ENCODE data around the gene LNPEP. TPM values are rescaled to one million over a fixed set of nuclear protein-coding genes. Genes with fewer than 3 reads are reported as not detected.

LNPEP gene
- total and polyA plus RNA-seq, 4 donors, result 1.9 to 19.7 (median 9.5) TPM

- Histone ChIP-seq H3K9ac (ENCODE audit: low read depth in 1 of 2, low read length in 2 of 2) (no peak overlapping the region), H3K36me3 (ENCODE audit: control insufficient read depth in 4 of 4, insufficient read depth in 3 of 4, low read depth in 1 of 4, low read length in 3 of 4) (peaks cover 2 to 21% (median 11%) of the 10 kb centered on the region in 4 donors)
- TF ChIP-seq, protein P1, sequence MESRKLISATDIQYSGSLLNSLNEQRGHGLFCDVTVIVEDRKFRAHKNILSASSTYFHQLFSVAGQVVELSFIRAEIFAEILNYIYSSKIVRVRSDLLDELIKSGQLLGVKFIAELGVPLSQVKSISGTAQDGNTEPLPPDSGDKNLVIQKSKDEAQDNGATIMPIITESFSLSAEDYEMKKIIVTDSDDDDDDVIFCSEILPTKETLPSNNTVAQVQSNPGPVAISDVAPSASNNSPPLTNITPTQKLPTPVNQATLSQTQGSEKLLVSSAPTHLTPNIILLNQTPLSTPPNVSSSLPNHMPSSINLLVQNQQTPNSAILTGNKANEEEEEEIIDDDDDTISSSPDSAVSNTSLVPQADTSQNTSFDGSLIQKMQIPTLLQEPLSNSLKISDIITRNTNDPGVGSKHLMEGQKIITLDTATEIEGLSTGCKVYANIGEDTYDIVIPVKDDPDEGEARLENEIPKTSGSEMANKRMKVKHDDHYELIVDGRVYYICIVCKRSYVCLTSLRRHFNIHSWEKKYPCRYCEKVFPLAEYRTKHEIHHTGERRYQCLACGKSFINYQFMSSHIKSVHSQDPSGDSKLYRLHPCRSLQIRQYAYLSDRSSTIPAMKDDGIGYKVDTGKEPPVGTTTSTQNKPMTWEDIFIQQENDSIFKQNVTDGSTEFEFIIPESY (IDR thresholded peaks at IDR 0.05), result no peak
- TF ChIP-seq YY1 (IDR thresholded peaks at IDR 0.05) (no peak), FOXA1 (IDR thresholded peaks at IDR 0.05) (no peak), HNF4G (IDR thresholded peaks at IDR 0.05) (no peak)
- TF ChIP-seq, protein P2, sequence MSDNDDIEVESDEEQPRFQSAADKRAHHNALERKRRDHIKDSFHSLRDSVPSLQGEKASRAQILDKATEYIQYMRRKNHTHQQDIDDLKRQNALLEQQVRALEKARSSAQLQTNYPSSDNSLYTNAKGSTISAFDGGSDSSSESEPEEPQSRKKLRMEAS (IDR thresholded peaks at IDR 0.05), result no peak
- TF ChIP-seq, protein P3, sequence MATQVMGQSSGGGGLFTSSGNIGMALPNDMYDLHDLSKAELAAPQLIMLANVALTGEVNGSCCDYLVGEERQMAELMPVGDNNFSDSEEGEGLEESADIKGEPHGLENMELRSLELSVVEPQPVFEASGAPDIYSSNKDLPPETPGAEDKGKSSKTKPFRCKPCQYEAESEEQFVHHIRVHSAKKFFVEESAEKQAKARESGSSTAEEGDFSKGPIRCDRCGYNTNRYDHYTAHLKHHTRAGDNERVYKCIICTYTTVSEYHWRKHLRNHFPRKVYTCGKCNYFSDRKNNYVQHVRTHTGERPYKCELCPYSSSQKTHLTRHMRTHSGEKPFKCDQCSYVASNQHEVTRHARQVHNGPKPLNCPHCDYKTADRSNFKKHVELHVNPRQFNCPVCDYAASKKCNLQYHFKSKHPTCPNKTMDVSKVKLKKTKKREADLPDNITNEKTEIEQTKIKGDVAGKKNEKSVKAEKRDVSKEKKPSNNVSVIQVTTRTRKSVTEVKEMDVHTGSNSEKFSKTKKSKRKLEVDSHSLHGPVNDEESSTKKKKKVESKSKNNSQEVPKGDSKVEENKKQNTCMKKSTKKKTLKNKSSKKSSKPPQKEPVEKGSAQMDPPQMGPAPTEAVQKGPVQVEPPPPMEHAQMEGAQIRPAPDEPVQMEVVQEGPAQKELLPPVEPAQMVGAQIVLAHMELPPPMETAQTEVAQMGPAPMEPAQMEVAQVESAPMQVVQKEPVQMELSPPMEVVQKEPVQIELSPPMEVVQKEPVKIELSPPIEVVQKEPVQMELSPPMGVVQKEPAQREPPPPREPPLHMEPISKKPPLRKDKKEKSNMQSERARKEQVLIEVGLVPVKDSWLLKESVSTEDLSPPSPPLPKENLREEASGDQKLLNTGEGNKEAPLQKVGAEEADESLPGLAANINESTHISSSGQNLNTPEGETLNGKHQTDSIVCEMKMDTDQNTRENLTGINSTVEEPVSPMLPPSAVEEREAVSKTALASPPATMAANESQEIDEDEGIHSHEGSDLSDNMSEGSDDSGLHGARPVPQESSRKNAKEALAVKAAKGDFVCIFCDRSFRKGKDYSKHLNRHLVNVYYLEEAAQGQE (IDR thresholded peaks at IDR 0.05), result no peak
These were observed 68.7 kb downstream of the LNPEP start for GRCh38 chr5:97004423-97005060.

DNA sequence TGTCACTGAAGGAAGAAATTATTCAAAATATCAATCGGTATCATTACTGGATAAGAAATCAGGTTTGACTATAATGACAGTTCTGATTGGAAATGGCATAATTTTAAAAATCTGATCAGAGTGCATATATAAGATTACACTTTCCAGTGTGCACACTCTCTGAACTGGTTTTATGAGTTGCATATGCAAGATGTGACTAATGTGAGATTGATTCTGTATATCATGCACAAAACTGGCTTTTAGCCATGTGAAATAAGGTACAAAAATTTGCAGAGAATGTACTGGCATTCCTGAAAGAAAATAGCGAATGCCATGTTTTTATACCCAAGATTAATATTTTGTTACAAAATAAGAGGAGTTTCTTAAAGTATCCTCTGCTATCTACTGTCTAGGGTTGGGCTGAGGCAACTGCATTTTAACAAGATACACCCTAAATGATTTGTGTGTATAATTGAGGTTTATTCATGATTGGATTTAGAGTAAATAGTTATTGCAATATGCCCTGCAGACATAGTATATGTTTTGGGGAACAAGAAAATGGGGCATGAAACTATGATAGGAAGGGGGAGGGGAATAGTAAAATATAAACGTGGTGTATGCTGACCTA is 70.7 kb downstream of the LNPEP start:
- no peak for TF ChIP-seq YY1 (IDR thresholded peaks at IDR 0.05)
- no peak for TF ChIP-seq NR2F2 (IDR thresholded peaks at IDR 0.05)
- TF ChIP-seq, protein P1 (IDR thresholded peaks at IDR 0.05), result no peak
- no peak for TF ChIP-seq RXRA (IDR thresholded peaks at IDR 0.05)
- no peak for TF ChIP-seq HNF4G (IDR thresholded peaks at IDR 0.05)
- TF ChIP-seq, protein P4, sequence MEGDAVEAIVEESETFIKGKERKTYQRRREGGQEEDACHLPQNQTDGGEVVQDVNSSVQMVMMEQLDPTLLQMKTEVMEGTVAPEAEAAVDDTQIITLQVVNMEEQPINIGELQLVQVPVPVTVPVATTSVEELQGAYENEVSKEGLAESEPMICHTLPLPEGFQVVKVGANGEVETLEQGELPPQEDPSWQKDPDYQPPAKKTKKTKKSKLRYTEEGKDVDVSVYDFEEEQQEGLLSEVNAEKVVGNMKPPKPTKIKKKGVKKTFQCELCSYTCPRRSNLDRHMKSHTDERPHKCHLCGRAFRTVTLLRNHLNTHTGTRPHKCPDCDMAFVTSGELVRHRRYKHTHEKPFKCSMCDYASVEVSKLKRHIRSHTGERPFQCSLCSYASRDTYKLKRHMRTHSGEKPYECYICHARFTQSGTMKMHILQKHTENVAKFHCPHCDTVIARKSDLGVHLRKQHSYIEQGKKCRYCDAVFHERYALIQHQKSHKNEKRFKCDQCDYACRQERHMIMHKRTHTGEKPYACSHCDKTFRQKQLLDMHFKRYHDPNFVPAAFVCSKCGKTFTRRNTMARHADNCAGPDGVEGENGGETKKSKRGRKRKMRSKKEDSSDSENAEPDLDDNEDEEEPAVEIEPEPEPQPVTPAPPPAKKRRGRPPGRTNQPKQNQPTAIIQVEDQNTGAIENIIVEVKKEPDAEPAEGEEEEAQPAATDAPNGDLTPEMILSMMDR (IDR thresholded peaks at IDR 0.05; ENCODE audit: low read depth, low read length, missing input control), result no peak
- no peak for TF ChIP-seq ATF3 (IDR thresholded peaks at IDR 0.05)
- no peak for TF ChIP-seq FOXA2 (IDR thresholded peaks at IDR 0.05)
- TF ChIP-seq, protein P2 (IDR thresholded peaks at IDR 0.05), result no peak
- 80% methylated on average over 3 of the region's 3 CpGs for WGBS
- no peak for DNase-seq (ENCODE audit: low spot score)

More at GRCh38 chr5:97004423-97005060, 68.7 kb downstream of the LNPEP start:
- Histone ChIP-seq H3K4me1 (ENCODE audit: control insufficient read depth in 4 of 4, insufficient read depth in 4 of 4, low read length in 3 of 4) (peaks cover 0 to 6% (median 1%) of the 10 kb centered on the region in 4 donors), H3K9me3 (ENCODE audit: control insufficient read depth in 4 of 4, low read length in 3 of 4) (no peaks in the 10 kb centered on the region), H3K27me3 (ENCODE audit: control insufficient read depth in 4 of 4, insufficient read depth in 4 of 4, low read length in 3 of 4) (no peaks in the 10 kb centered on the region), H3K27ac (ENCODE audit: low read depth in 1 of 2, low read length in 2 of 2) (no peak overlapping the region), H3K4me3 (ENCODE audit: low read depth in 1 of 3, low read length in 3 of 3) (no peak overlapping the region)
- WGBS, result 98% methylated on average over 2 of the region's 2 CpGs
- no peak for DNase-seq (ENCODE audit: low spot score)

More for the DNA sequence above, 70.7 kb downstream of the LNPEP start:
- Histone ChIP-seq H3K4me3 (ENCODE audit: low read depth in 1 of 3, low read length in 3 of 3) (no peak overlapping the region), H3K9ac (ENCODE audit: low read depth in 1 of 2, low read length in 2 of 2) (no peak overlapping the region), H3K4me1 (ENCODE audit: control insufficient read depth in 4 of 4, insufficient read depth in 4 of 4, low read length in 3 of 4) (no peaks in the 10 kb centered on the region), H3K27me3 (ENCODE audit: control insufficient read depth in 4 of 4, insufficient read depth in 4 of 4, low read length in 3 of 4) (no peaks in the 10 kb centered on the region), H3K36me3 (ENCODE audit: control insufficient read depth in 4 of 4, insufficient read depth in 3 of 4, low read depth in 1 of 4, low read length in 3 of 4) (peaks cover 2 to 20% (median 12%) of the 10 kb centered on the region in 4 donors), H3K9me3 (ENCODE audit: control insufficient read depth in 4 of 4, low read length in 3 of 4) (no peaks in the 10 kb centered on the region), H3K27ac (ENCODE audit: low read depth in 1 of 2, low read length in 2 of 2) (no peak overlapping the region)

Measured in liver (tissue), 9 donors.